ENCODE measurements around the gene PPARD. TPM values are rescaled to one million over a fixed set of nuclear protein-coding genes. Genes with fewer than 3 reads are reported as not detected.

PPARD gene
- polyA plus RNA-seq, 3 donors: 1.2 to 22.0 (median 2.4) TPM

DNA sequence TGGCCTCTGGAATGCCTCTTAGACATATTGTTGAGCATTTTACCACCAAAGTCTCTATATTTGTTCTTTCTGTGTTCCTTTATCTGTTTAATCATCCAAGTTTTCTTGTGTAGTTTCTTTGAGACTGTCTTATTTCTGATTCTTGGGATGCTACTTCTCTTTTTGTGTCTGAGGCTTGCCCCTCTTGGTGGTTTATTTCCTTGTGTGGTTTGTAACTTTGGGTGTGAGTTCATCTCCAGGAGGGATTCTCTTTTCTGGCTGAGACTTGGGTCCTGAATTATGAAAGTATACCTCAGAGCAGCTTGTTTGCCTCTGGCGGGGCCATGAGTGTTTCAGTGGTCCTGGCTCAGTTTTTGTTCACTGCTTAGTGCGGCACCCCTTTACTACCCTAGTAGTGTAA, 33.9 kb downstream of the PPARD start:
- H3K9ac ChIP-seq (ENCODE audit: insufficient read depth, low read length, poor library complexity, severe bottlenecking): no peak overlapping the region
- H3K27ac Mint-ChIP-seq: peak overlapping the region; percentile 9 to 78 (median 66)
- peak overlapping the region; percentile 11 for H3K4me2 ChIP-seq (replicated peaks; ENCODE audit: extremely low read depth, low read length, poor library complexity, severe bottlenecking)
- no CpG with 5 or more reads among the region's 2 CpGs for WGBS (ENCODE audit: insufficient coverage)
- peaks cover 0 to 7% of the 10 kb centered on the region in 2 donors for H3K27me3 ChIP-seq (ENCODE audit: control insufficient read depth in 2 of 2, insufficient read depth in 2 of 2, low read length in 2 of 2)
- H3K79me2 ChIP-seq (ENCODE audit: insufficient read depth, low read length): peaks cover 5% of the 10 kb centered on the region
- no peaks in the 10 kb centered on the region for H3K9me3 ChIP-seq (replicated peaks in 1 of 2; ENCODE audit: control insufficient read depth in 1 of 2, insufficient read depth in 1 of 2, low read length in 2 of 2)
- intact Hi-C loops (cut with micrococcal nuclease): no loop called here
- DNase-seq: peak in 1 of 3 donors; percentile 27
- H3K4me1 Mint-ChIP-seq: peaks cover 53% of the 10 kb centered on the region
- H3K27me3 Mint-ChIP-seq (ENCODE audit: low read depth in 3 of 3): peaks cover 7 to 26% (median 16%) of the 10 kb centered on the region in 3 donors
- H3K4me3 ChIP-seq (replicated peaks in 1 of 3; ENCODE audit: low read depth in 2 of 3, low read length in 3 of 3): no peak overlapping the region
- peak overlapping the region in 1 of 2 donors; percentile 44 for H3K27ac ChIP-seq (ENCODE audit: low read depth in 1 of 2, low read length in 2 of 2)
- no peaks in the 10 kb centered on the region for H3K36me3 ChIP-seq (replicated peaks in 1 of 2; ENCODE audit: control insufficient read depth in 1 of 2, insufficient read depth in 2 of 2, low read length in 2 of 2)
- TF ChIP-seq, protein P1, sequence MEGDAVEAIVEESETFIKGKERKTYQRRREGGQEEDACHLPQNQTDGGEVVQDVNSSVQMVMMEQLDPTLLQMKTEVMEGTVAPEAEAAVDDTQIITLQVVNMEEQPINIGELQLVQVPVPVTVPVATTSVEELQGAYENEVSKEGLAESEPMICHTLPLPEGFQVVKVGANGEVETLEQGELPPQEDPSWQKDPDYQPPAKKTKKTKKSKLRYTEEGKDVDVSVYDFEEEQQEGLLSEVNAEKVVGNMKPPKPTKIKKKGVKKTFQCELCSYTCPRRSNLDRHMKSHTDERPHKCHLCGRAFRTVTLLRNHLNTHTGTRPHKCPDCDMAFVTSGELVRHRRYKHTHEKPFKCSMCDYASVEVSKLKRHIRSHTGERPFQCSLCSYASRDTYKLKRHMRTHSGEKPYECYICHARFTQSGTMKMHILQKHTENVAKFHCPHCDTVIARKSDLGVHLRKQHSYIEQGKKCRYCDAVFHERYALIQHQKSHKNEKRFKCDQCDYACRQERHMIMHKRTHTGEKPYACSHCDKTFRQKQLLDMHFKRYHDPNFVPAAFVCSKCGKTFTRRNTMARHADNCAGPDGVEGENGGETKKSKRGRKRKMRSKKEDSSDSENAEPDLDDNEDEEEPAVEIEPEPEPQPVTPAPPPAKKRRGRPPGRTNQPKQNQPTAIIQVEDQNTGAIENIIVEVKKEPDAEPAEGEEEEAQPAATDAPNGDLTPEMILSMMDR (IDR thresholded peaks at IDR 0.05): no peak
- peaks cover 53% of the 10 kb centered on the region for H4K20me1 ChIP-seq (ENCODE audit: insufficient read depth, low read length)
- no peak overlapping the region for H2AFZ ChIP-seq (ENCODE audit: insufficient read depth, low read depth, low read length, poor library complexity, severe bottlenecking)
- peaks cover 47 to 48% of the 10 kb centered on the region in 2 donors for H3K4me1 ChIP-seq (ENCODE audit: control insufficient read depth in 1 of 2, insufficient read depth in 2 of 2, low read length in 2 of 2)
- H3K9me3 Mint-ChIP-seq: peaks cover 0 to 5% (median 0%) of the 10 kb centered on the region in 7 donors
- peaks cover 36 to 39% of the 10 kb centered on the region in 2 donors for H3K36me3 Mint-ChIP-seq
- peak overlapping the region in 1 of 2 donors; percentile 33 for H3K4me3 Mint-ChIP-seq

DNA sequence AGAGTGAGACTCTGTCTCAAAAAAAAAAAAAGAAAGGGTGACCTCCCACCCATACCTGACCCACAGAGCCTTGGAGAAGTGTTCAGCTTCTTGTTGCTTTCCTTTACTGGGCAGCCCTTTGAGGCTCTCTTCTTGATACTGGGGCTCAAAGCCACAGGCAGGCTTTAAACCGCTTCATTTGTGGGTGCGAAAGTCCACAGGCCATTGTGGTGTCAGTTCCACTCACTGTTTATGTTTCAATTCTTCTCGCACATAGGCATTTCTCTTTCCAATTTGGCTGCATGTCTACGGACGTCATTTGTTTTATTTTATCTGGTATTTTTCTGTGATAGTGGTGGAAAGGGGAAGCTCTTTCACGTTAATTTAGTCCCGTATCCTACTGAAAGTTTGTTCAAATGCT, 34.6 kb downstream of the PPARD start:
- H3K4me3 ChIP-seq (replicated peaks in 1 of 3; ENCODE audit: low read depth in 2 of 3, low read length in 3 of 3): no peak overlapping the region
- Mint-ChIP-seq H3K4me1 (peaks cover 46% of the 10 kb centered on the region), H3K27ac (no peak overlapping the region), H3K27me3 (ENCODE audit: low read depth in 3 of 3) (peaks cover 7 to 29% (median 16%) of the 10 kb centered on the region in 3 donors), H3K4me3 (no peak overlapping the region), H3K9me3 (peaks cover 0 to 7% (median 0%) of the 10 kb centered on the region in 7 donors), H3K36me3 (peaks cover 39 to 43% of the 10 kb centered on the region in 2 donors)
- no peaks in the 10 kb centered on the region for H3K9me3 ChIP-seq (replicated peaks in 1 of 2; ENCODE audit: control insufficient read depth in 1 of 2, insufficient read depth in 1 of 2, low read length in 2 of 2)
- H4K20me1 ChIP-seq (ENCODE audit: insufficient read depth, low read length): peaks cover 60% of the 10 kb centered on the region
- DNase-seq: no peak
- TF ChIP-seq, protein P1 (IDR thresholded peaks at IDR 0.05): no peak
- 93% methylated on average over 4 of the region's 7 CpGs for WGBS (ENCODE audit: insufficient coverage)
- intact Hi-C loops (cut with micrococcal nuclease): no loop called here
- H3K9ac ChIP-seq (ENCODE audit: insufficient read depth, low read length, poor library complexity, severe bottlenecking): no peak overlapping the region
- H3K4me1 ChIP-seq (ENCODE audit: control insufficient read depth in 1 of 2, insufficient read depth in 2 of 2, low read length in 2 of 2): peaks cover 40 to 41% of the 10 kb centered on the region in 2 donors
- H3K79me2 ChIP-seq (ENCODE audit: insufficient read depth, low read length): peaks cover 5% of the 10 kb centered on the region
- peaks cover 0 to 9% of the 10 kb centered on the region in 2 donors for H3K27me3 ChIP-seq (ENCODE audit: control insufficient read depth in 2 of 2, insufficient read depth in 2 of 2, low read length in 2 of 2)
- no peak overlapping the region for H2AFZ ChIP-seq (ENCODE audit: insufficient read depth, low read depth, low read length, poor library complexity, severe bottlenecking)
- H3K4me2 ChIP-seq (replicated peaks; ENCODE audit: extremely low read depth, low read length, poor library complexity, severe bottlenecking): no peak overlapping the region
- no peaks in the 10 kb centered on the region for H3K36me3 ChIP-seq (replicated peaks in 1 of 2; ENCODE audit: control insufficient read depth in 1 of 2, insufficient read depth in 2 of 2, low read length in 2 of 2)
- no peak overlapping the region for H3K27ac ChIP-seq (ENCODE audit: low read depth in 1 of 2, low read length in 2 of 2)
